ENCODE data around the gene LPIN3. TPM values are rescaled to one million over a fixed set of nuclear protein-coding genes. Genes with fewer than 3 reads are reported as not detected.

LPIN3 gene
- total RNA-seq, 1 experiment from 2014 or later: 32.6 TPM

DNA sequence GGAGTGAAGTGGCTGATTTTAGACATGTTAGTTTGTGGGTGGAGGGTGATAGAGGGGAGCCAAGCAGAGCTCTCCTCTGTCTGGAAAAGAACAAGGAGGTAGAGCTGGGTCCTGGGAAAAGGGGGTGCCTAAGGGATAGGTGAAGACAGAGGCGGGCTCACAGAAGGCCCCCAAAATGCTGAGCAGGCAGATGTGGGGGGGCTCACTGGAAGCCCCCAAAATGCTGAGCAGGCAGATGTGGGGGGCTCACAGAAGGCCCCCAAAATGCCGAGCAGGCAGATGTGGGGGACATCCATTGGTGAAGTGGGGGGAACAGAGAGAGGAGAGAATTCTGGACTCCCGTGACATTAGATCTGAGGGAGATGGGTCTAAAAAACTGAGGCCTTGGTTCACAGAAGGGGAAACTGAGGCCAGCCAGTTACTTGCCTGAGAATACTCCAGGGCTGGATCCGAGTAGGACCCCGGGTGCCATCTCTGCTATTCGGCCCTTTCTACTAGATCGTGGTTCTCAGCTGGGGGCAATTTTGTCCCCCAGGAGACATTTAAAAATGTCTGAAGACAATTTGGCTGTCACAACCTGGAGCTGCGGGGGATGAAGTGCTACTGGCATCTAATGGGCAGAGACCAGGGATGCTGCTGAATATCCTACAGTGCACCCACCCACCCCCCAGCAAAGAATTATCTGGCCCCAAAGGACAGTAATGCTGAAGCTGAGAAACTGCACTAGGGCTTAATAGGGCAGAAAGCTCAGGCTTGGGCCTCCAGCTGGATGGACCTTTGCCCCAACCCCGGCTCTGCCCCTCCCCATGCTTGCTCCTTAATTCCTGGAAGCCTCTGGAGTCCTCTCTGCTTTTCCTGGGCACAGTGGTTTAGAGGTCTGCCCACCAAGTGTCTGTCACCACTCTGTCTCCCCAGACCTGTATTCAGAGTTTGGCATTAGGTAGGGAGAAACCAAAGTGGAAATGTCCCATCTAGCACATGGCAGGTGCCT, 2.1 kb downstream of the LPIN3 start:
- TF ChIP-seq, protein P1, sequence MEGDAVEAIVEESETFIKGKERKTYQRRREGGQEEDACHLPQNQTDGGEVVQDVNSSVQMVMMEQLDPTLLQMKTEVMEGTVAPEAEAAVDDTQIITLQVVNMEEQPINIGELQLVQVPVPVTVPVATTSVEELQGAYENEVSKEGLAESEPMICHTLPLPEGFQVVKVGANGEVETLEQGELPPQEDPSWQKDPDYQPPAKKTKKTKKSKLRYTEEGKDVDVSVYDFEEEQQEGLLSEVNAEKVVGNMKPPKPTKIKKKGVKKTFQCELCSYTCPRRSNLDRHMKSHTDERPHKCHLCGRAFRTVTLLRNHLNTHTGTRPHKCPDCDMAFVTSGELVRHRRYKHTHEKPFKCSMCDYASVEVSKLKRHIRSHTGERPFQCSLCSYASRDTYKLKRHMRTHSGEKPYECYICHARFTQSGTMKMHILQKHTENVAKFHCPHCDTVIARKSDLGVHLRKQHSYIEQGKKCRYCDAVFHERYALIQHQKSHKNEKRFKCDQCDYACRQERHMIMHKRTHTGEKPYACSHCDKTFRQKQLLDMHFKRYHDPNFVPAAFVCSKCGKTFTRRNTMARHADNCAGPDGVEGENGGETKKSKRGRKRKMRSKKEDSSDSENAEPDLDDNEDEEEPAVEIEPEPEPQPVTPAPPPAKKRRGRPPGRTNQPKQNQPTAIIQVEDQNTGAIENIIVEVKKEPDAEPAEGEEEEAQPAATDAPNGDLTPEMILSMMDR (IDR thresholded peaks at IDR 0.05; ENCODE audit: insufficient read depth in 1 of 2, low read depth in 1 of 2, low read length in 1 of 2, severe bottlenecking in 1 of 2, unreplicated experiment in 1 of 2): no peak
- H3K4me3 Mint-ChIP-seq (ENCODE audit: unreplicated experiment): peak overlapping the region; percentile 6
- H3K27me3 Mint-ChIP-seq (ENCODE audit: insufficient read depth, unreplicated experiment): no peaks in the 10 kb centered on the region
- H3K27me3 ChIP-seq (replicated peaks; ENCODE audit: control insufficient read depth, insufficient read depth, low read length): no peaks in the 10 kb centered on the region
- ChIA-PET POLR2A (interaction anchor here (0.6 kb wide), 1 partner anchor 111 kb away, joined by 5 read pairs; no protein-coding TSS in a partner anchor), CTCF (interaction anchor here (0.6 to 1.3 kb wide), 7 partner anchors 23 to 522 kb away, joined by 3 to 9 read pairs (median 4); no protein-coding TSS in a partner anchor)
- no peaks in the 10 kb centered on the region for H3K36me3 ChIP-seq (ENCODE audit: control insufficient read depth, insufficient read depth, low read length)
- no peak overlapping the region for H3K4me3 ChIP-seq (ENCODE audit: low read depth, low read length)
- intact Hi-C loops (cut with micrococcal nuclease; ENCODE audit: unreplicated experiment): loop anchor here (2.0 to 5.0 kb wide), 3 partner anchors 14 to 230 kb away; no protein-coding TSS in a partner anchor
- peak overlapping the region; percentile 39 for H3K27ac Mint-ChIP-seq (ENCODE audit: unreplicated experiment)
- no peaks in the 10 kb centered on the region for H3K9me3 ChIP-seq
- BruUV-seq (replicated peaks): no TSS peak
- peaks cover 21% of the 10 kb centered on the region for H3K4me1 Mint-ChIP-seq (ENCODE audit: low read depth, unreplicated experiment)
- peaks cover 9% of the 10 kb centered on the region for H3K36me3 Mint-ChIP-seq (ENCODE audit: insufficient read depth, unreplicated experiment)
- DNase-seq: peak; percentile 58 to 64
- H3K4me1 ChIP-seq: peaks cover 25% of the 10 kb centered on the region
- no peaks in the 10 kb centered on the region for H3K9me3 Mint-ChIP-seq (ENCODE audit: unreplicated experiment)

GRCh38 chr20:41344477-41344876, 3.9 kb downstream of the LPIN3 start:
- H3K36me3 Mint-ChIP-seq (ENCODE audit: insufficient read depth, unreplicated experiment): peaks cover 9% of the 10 kb centered on the region
- no TSS peak for BruUV-seq (replicated peaks)
- H3K9me3 Mint-ChIP-seq (ENCODE audit: unreplicated experiment): no peaks in the 10 kb centered on the region
- no peaks in the 10 kb centered on the region for H3K36me3 ChIP-seq (ENCODE audit: control insufficient read depth, insufficient read depth, low read length)
- no peak overlapping the region for H3K4me3 Mint-ChIP-seq (ENCODE audit: unreplicated experiment)
- TF ChIP-seq, protein P1 (IDR thresholded peaks at IDR 0.05; ENCODE audit: insufficient read depth in 1 of 2, low read depth in 1 of 2, low read length in 1 of 2, severe bottlenecking in 1 of 2, unreplicated experiment in 1 of 2): no peak
- no peak for DNase-seq
- H3K4me1 ChIP-seq: peaks cover 25% of the 10 kb centered on the region
- H3K4me3 ChIP-seq (ENCODE audit: low read depth, low read length): no peak overlapping the region
- H3K27me3 ChIP-seq (replicated peaks; ENCODE audit: control insufficient read depth, insufficient read depth, low read length): no peaks in the 10 kb centered on the region
- H3K27ac Mint-ChIP-seq (ENCODE audit: unreplicated experiment): no peak overlapping the region
- peaks cover 18% of the 10 kb centered on the region for H3K4me1 Mint-ChIP-seq (ENCODE audit: low read depth, unreplicated experiment)
- H3K27me3 Mint-ChIP-seq (ENCODE audit: insufficient read depth, unreplicated experiment): no peaks in the 10 kb centered on the region
- intact Hi-C loops (cut with micrococcal nuclease; ENCODE audit: unreplicated experiment): loop anchor here (5.0 kb wide), 2 partner anchors 133 to 228 kb away; no protein-coding TSS in a partner anchor
- ChIA-PET POLR2A (no interaction called here), CTCF (interaction anchor here (0.6 to 2.4 kb wide), 5 partner anchors 14 to 172 kb away, joined by 3 to 13 read pairs (median 3); partner anchors contain the start of gene ZHX3)
- no peaks in the 10 kb centered on the region for H3K9me3 ChIP-seq

DNA sequence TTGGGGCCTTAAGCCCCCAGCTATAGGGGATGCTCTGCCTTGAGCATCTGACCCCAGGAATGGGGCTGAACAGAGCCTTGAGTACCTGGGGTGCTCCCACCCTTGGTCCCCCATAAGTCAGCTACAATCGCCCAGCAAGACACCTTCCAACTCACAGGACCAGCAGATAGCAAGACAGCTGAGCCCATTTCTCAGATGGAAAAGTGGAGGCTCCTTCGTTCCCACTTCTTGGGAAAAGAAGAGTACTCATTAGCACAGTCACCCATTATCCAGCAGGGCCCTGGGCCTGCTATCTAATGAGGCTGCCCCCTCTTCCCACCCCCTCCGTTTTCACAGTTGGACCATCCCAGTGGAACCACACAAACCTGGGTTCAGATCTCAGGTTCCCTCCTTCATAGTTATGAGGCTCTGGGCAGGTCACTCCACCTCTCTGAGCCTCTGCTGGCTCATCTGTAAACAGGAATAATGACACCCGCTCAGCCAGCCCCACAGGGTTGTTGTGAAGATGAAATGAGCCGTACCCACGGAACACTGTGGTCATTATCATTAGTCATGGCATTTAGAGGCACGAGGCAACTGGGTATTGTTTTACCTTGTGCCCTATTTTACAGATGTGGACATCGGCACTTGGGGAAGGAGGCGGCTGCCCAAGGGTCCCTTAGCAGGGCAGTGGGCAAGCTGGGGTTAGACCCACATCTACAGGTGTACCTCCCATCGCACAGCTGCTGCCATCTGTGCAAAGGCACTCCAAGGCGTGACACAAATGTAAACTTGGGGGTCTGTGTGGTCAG, 4.5 kb downstream of the LPIN3 start:
- H3K27me3 Mint-ChIP-seq (ENCODE audit: insufficient read depth, unreplicated experiment): no peaks in the 10 kb centered on the region
- no peak overlapping the region for H3K4me3 ChIP-seq (ENCODE audit: low read depth, low read length)
- ChIA-PET POLR2A (no interaction called here), CTCF (interaction anchor here (1.5 to 2.4 kb wide), 2 partner anchors 66 to 172 kb away, joined by 6 to 13 read pairs; no protein-coding TSS in a partner anchor)
- peaks cover 25% of the 10 kb centered on the region for H3K4me1 ChIP-seq
- H3K36me3 Mint-ChIP-seq (ENCODE audit: insufficient read depth, unreplicated experiment): peaks cover 6% of the 10 kb centered on the region
- intact Hi-C loops (cut with micrococcal nuclease; ENCODE audit: unreplicated experiment): loop anchor here (5.0 kb wide), 2 partner anchors 132 to 227 kb away; no protein-coding TSS in a partner anchor
- H3K4me1 Mint-ChIP-seq (ENCODE audit: low read depth, unreplicated experiment): peaks cover 15% of the 10 kb centered on the region
- no peak for DNase-seq
- no peaks in the 10 kb centered on the region for H3K9me3 Mint-ChIP-seq (ENCODE audit: unreplicated experiment)
- H3K27ac Mint-ChIP-seq (ENCODE audit: unreplicated experiment): no peak overlapping the region
- no TSS peak for BruUV-seq (replicated peaks)
- H3K27me3 ChIP-seq (replicated peaks; ENCODE audit: control insufficient read depth, insufficient read depth, low read length): no peaks in the 10 kb centered on the region
- peaks cover 1% of the 10 kb centered on the region; the same call in 1 of the 2 replicates for H3K36me3 ChIP-seq (ENCODE audit: control insufficient read depth, insufficient read depth, low read length)
- H3K9me3 ChIP-seq: no peaks in the 10 kb centered on the region
- no peak overlapping the region for H3K4me3 Mint-ChIP-seq (ENCODE audit: unreplicated experiment)
- TF ChIP-seq, protein P1 (IDR thresholded peaks at IDR 0.05; ENCODE audit: insufficient read depth in 1 of 2, low read depth in 1 of 2, low read length in 1 of 2, severe bottlenecking in 1 of 2, unreplicated experiment in 1 of 2): no peak
